HUES64 (cell line): ENCODE results near the gene PLCB1.
"Not testable (repeated sequence)": the region's sequence is repeated elsewhere in the genome, so short reads cannot be mapped to it uniquely, and the experiment has no call there.

Experiments used
- H3K27ac ChIP-seq: 2 replicates; pipeline ENCODE4 v1.7.0; 2013; ENCODE audit warnings: low read depth, low read length, inconsistent platforms
- H3K27me3 ChIP-seq: 2 replicates; pipeline ENCODE4 v1.6.1; 2013; ENCODE audit warnings: mild to moderate bottlenecking, low read length; ENCODE audit not compliant: insufficient read depth
- H3K36me3 ChIP-seq: 2 replicates; pipeline ENCODE4 v1.6.1; 2013; ENCODE audit warnings: mild to moderate bottlenecking, low read length; ENCODE audit not compliant: insufficient read depth
- H3K4me1 ChIP-seq: 2 replicates; pipeline ENCODE4 v1.6.1; 2013; ENCODE audit warnings: mild to moderate bottlenecking, low read length, moderate library complexity; ENCODE audit not compliant: insufficient read depth
- H3K4me3 ChIP-seq: 2 replicates; pipeline ENCODE4 v1.5.1; 2013; ENCODE audit warnings: mild to moderate bottlenecking, low read length, moderate library complexity
- H3K9ac ChIP-seq: 2 replicates; pipeline ENCODE4 v1.6.1; 2013; ENCODE audit warnings: mild to moderate bottlenecking, low read depth, low read length
- H3K9me3 ChIP-seq: 2 replicates; pipeline ENCODE4 v1.6.1; 2013; ENCODE audit warnings: low read depth, low read length; ENCODE audit not compliant: insufficient read depth
- WGBS: fragments of 150-250, 120-280 bp; methylation state at CpG from one replicate; pipeline ENCODE4 v1.1.7; 2013; ENCODE audit warnings: missing lambda C conversion rate; 5-methylcytosine and 5-hydroxymethylcytosine counted together

Gene PLCB1

DNA sequence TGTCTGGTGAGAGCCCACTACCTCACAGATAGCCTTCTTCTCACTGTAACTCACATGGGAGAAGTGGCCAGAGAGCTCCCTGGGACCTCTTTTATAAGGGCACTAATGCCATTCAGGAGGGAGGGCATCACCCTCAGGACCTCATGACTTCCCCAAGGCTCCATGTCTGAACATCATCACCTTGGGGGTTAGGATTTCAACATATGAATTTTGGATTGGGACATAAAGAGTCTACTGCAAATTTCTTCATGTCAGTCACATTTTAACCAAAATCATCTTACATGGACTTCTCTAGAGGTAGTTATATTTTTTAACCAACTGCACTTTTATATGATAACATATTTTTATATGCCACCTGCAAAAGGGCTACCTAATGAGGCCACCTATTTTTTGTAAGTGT, 324.7 kb downstream of the PLCB1 start:
- H3K9ac ChIP-seq, result no peak overlapping the region
- no peaks in the 10 kb centered on the region for H3K4me1 ChIP-seq
- H3K27ac ChIP-seq, result no peak overlapping the region
- no peaks in the 10 kb centered on the region for H3K36me3 ChIP-seq
- H3K4me3 ChIP-seq, result no peak overlapping the region
- H3K9me3 ChIP-seq, result no peaks in the 10 kb centered on the region
- no peaks in the 10 kb centered on the region for H3K27me3 ChIP-seq

DNA sequence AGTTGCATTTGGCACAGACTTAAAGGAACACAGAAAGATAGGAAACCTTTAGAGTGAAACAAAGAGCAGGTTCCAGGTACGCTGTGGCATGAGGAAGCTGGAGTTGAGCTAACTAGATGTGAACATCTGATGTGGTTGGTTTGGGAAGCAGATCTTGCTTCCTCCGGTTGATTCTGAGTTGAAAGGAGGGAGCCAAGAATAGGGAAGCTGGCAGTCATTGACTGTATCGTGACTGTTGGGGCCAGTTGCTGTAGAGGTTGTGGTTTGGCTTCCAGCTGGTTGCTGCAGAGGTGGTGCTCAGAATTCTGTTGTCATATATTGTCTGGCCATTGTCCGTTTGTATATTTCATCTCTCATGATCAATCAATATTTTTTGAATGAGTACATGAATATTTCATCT, 325.9 kb downstream of the PLCB1 start:
- Histone ChIP-seq H3K9ac (no peak overlapping the region), H3K27ac (no peak overlapping the region), H3K27me3 (no peaks in the 10 kb centered on the region), H3K36me3 (no peaks in the 10 kb centered on the region), H3K9me3 (no peaks in the 10 kb centered on the region), H3K4me1 (no peaks in the 10 kb centered on the region), H3K4me3 (no peak overlapping the region)
- 78% methylated on average over 3 of the region's 4 CpGs for WGBS

DNA sequence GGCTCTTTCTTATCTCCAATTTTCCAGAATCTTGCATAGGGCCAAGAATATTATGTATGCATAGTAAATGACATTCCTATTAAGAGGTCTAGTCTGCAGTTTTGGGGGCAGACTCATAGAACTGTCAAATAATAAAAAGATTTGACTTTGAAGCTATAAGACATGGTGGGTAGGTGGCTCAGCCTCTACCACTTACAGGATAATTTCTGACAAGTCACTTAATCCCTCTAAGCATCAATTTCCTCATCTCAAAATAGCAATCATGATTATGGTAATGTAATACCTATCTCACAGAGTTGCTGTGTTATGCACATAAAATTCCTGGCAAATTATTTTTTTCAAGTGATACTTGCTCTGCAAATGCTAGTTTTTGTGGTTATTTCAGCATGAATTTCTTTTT, 329.1 kb downstream of the PLCB1 start:
- no peaks in the 10 kb centered on the region for H3K27me3 ChIP-seq
- H3K4me3 ChIP-seq, result no peak overlapping the region
- no peak overlapping the region for H3K9ac ChIP-seq
- H3K4me1 ChIP-seq, result no peaks in the 10 kb centered on the region
- H3K9me3 ChIP-seq, result peaks cover 3% of the 10 kb centered on the region
- no peak overlapping the region for H3K27ac ChIP-seq
- H3K36me3 ChIP-seq, result no peaks in the 10 kb centered on the region

DNA sequence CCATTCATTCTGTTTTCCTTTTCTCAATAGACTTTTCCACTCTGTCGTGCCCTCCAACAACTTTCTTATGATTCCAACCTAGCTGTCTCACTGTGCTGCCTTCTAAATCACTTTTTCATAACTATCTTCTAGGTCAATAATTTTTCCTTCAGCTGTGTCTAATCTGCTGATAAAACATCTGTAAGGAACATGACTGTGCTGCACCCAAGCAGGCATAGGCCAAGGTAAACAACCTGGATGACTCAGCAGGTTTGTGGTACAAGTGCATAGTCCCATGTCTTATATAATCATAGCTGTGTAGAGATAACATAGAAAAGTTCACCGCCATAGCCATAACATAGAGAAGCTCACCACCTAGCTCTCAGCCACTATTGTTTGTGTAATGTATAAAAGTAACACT, 332.3 kb downstream of the PLCB1 start:
- Histone ChIP-seq H3K27ac (no peak overlapping the region), H3K9me3 (peaks cover 3% of the 10 kb centered on the region), H3K36me3 (no peaks in the 10 kb centered on the region), H3K4me1 (no peaks in the 10 kb centered on the region), H3K4me3 (no peak overlapping the region), H3K27me3 (no peaks in the 10 kb centered on the region), H3K9ac (no peak overlapping the region)
- 91% methylated on average over 1 of the region's 2 CpGs for WGBS

DNA sequence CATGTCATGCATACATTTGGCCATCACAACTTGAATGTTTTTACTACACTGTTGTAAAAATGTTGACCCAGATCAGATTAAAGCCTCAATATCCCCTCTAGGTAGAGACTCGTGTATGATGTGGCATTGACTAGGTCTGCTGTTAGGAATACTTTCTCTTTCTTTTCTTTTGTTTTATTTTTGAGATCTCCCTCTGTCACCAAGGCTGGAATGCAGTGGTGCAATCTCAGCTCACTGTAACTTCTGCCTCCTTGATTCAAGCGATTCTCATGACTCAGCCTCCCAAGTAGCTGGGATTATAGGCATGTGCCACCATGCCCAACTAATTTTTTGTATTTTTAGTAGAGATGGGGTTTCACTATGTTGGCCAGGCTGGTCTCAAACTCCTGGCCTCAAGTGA, 334.7 kb downstream of the PLCB1 start:
- H3K4me1 ChIP-seq, H3K27ac ChIP-seq, H3K9me3 ChIP-seq, H3K9ac ChIP-seq, H3K27me3 ChIP-seq, H3K36me3 ChIP-seq, H3K4me3 ChIP-seq: not testable (repeated sequence)
- WGBS, result 86% methylated on average over 1 of the region's 2 CpGs

DNA sequence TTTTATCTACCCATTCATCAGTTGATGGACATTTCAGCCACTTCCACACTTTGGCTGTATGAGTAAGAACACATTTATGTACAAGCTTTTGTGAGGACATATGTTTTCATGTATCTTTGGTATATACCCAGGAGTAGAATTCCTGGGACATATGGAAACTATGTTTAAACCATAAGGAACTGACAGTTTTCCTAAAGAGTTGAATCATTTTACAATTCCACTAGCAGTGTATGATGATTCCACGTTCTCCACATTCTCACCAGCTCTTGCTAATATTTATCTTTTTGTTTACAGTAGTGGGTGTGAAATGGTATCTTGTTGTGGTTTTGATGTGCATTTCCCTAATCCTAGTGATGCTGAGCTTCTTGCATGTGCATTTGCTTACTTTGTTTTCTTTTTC, 338.1 kb downstream of the PLCB1 start:
- H3K9me3 ChIP-seq, result no peaks in the 10 kb centered on the region
- no peaks in the 10 kb centered on the region for H3K36me3 ChIP-seq
- H3K9ac ChIP-seq, result no peak overlapping the region
- H3K4me1 ChIP-seq, result peaks cover 12% of the 10 kb centered on the region
- H3K4me3 ChIP-seq, result no peak overlapping the region
- H3K27me3 ChIP-seq, result no peaks in the 10 kb centered on the region
- no peak overlapping the region for H3K27ac ChIP-seq
- 100% methylated on average over 1 of the region's 1 CpG for WGBS

DNA sequence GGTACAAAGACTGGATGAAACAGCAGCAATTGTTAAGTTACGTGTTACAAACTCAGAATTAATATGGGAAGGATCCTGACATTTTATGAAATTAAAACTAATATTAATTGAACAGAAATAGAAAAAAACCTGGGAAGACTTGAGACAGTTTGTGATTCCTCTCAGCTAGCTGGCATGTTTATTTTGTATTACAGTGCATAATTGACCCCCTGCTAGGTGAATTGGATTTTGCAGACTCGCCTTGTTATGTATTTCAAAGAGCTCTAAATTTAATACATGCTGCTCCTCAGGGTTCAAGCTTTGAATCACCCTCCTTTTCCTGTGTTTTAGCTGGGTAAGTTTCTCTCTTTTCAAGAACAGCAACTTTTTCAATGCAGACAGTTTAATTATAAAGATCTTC, 339.4 kb downstream of the PLCB1 start:
- no peak overlapping the region for H3K4me3 ChIP-seq
- H3K4me1 ChIP-seq, result peaks cover 12% of the 10 kb centered on the region
- H3K9me3 ChIP-seq, result no peaks in the 10 kb centered on the region
- no peak overlapping the region for H3K27ac ChIP-seq
- H3K9ac ChIP-seq, result no peak overlapping the region
- H3K27me3 ChIP-seq, result no peaks in the 10 kb centered on the region
- 72% methylated on average over 2 of the region's 2 CpGs for WGBS
- no peaks in the 10 kb centered on the region for H3K36me3 ChIP-seq

DNA sequence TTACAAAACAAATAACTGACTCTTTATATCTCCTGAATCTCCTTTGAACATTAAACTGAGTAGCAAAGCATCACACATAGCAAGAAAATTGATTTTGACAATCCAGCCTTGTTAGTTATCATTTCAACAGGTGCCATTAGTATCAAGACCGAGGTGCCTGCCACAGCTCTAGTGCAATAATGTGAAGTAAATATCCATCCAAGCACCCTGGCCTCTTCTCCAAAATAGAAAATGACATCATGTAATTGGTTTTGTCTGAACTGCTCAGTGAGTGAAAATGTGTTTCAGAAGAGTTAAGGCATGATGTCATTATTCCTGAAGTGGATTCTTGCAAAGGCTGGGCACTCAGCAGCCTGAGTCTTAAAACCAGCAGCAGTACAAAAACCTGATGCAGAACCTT, 341.4 kb downstream of the PLCB1 start:
- no peaks in the 10 kb centered on the region for H3K36me3 ChIP-seq
- no peak overlapping the region for H3K27ac ChIP-seq
- no peak overlapping the region for H3K4me3 ChIP-seq
- WGBS, result 100% methylated on average over 1 of the region's 1 CpG
- no peak overlapping the region for H3K9ac ChIP-seq
- H3K9me3 ChIP-seq, result no peaks in the 10 kb centered on the region
- H3K27me3 ChIP-seq, result no peaks in the 10 kb centered on the region
- H3K4me1 ChIP-seq, result peaks cover 12% of the 10 kb centered on the region

DNA sequence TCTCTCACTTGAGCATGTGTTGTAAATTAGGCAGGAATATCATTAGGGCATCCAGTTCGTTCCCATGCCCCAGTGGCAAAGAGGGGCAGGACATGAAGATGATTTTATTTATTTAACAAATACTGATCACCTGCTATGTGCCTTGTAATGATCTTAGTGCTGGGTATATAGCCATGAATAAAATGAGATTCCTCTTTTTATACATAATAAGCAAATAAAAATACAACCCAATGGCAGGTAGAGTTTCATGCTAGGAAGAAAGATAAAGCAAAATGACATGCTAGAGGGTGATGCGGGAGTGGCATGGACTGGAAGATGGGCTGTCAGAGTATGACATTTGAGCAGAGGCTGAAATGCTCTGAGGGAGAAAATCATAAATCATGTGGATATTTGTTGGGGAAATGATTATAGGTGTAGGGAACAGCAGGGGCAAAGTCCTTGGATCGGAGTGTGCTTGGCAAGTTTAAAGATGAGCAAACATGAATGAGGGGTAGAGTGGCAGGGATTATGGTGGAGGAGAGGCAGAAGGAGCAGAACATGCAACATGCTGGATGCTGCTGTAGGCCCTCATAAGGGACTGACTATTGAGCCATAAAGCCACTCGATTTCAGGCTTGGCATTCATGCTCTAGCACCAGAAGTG, 342.1 kb downstream of the PLCB1 start:
- Histone ChIP-seq H3K27ac (no peak overlapping the region), H3K36me3 (no peaks in the 10 kb centered on the region), H3K9ac (no peak overlapping the region), H3K4me3 (no peak overlapping the region), H3K4me1 (peaks cover 12% of the 10 kb centered on the region), H3K9me3 (no peaks in the 10 kb centered on the region), H3K27me3 (no peaks in the 10 kb centered on the region)
- WGBS, result 93% methylated on average over 4 of the region's 4 CpGs

DNA sequence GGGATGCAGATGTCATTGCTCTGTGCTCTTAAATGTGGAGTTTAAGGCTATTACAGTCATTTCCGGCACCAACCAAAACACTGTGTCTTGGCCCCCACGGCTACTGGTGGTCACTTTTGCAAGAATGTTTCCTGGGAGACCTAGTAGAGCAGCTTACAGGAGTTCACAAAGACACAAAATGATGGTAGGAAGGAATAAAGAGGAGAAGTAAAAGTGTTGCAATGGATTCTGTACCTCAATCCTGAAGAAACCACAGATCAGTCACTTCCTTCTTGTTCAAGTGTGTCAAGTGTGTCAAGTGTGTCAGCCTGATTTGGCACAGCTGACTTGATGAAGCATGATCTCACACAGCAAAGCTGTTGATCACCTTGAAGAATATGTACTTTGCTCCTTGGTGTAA, 344.0 kb downstream of the PLCB1 start:
- H3K9ac ChIP-seq, result no peak overlapping the region
- H3K36me3 ChIP-seq, result no peaks in the 10 kb centered on the region
- H3K27ac ChIP-seq, result no peak overlapping the region
- H3K4me3 ChIP-seq, result no peak overlapping the region
- WGBS, result 98% methylated on average over 2 of the region's 2 CpGs
- H3K4me1 ChIP-seq, result peaks cover 10% of the 10 kb centered on the region
- H3K9me3 ChIP-seq, result no peaks in the 10 kb centered on the region
- no peaks in the 10 kb centered on the region for H3K27me3 ChIP-seq

DNA sequence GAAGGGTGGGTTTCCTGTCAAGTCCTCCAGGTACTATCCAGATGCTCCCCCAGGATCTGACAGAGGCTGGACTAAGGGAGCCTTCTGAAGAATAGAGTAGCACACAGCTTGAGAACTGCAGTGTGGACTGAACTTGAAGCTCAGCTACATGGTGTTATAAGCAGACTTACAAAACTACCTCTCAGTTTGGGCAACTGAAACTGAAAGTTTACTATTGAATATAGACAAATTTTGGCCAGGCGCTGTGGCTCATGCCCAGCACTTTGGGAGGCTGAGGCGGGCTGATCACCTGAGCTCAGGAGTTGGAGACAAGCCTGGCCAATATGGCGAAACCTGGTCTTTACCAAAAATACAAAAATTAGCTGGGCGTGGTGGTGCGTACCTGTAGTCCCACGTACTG, 348.5 kb downstream of the PLCB1 start:
- no peaks in the 10 kb centered on the region for H3K4me1 ChIP-seq
- no peaks in the 10 kb centered on the region for H3K27me3 ChIP-seq
- H3K27ac ChIP-seq, result no peak overlapping the region
- H3K36me3 ChIP-seq, result no peaks in the 10 kb centered on the region
- no peaks in the 10 kb centered on the region for H3K9me3 ChIP-seq
- no peak overlapping the region for H3K4me3 ChIP-seq
- WGBS, result 97% methylated on average over 6 of the region's 6 CpGs
- no peak overlapping the region for H3K9ac ChIP-seq

DNA sequence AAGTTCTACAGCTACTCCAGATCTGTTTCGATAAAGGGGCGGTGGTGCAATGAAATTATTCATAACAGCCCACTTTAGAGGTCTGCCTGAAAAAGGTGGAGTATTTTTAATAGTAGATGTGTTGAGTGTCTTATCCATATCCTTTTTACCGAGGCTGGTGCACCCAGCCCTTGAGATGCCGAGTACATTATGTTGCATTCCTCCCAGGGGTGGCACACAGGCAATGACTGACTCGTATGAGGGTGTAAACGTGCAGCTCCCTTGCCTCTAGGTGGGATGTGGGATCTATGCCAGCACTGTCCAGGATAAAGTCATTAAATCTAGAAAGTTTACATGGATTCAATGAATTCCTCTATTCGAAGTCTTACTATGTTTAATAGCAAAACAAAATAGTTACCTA, 355.6 kb downstream of the PLCB1 start:
- no peaks in the 10 kb centered on the region for H3K9me3 ChIP-seq
- no peaks in the 10 kb centered on the region for H3K27me3 ChIP-seq
- H3K9ac ChIP-seq, result no peak overlapping the region
- 95% methylated on average over 6 of the region's 7 CpGs for WGBS
- no peak overlapping the region for H3K27ac ChIP-seq
- no peaks in the 10 kb centered on the region for H3K36me3 ChIP-seq
- H3K4me3 ChIP-seq, result no peak overlapping the region
- peaks cover 11% of the 10 kb centered on the region for H3K4me1 ChIP-seq
